H9 (cell line): Measurements from ENCODE around the gene LAMC3. TPM values are rescaled to one million over a fixed set of nuclear protein-coding genes. Genes with fewer than 3 reads are reported as not detected.

Source experiments
- DNase-seq: peaks from one replicate; pipeline ENCODE4 v3.0.0-alpha.2; 2017
- H2AFZ ChIP-seq: one replicate; pipeline ENCODE4 v1.6.1; 2013; ENCODE audit warnings: mild to moderate bottlenecking, low read length, control low read depth, moderate library complexity
- H2AK5ac ChIP-seq: 2 replicates; pipeline ENCODE4 v1.6.1; 2013; ENCODE audit warnings: low read length, control low read depth, mixed read lengths; ENCODE audit not compliant: insufficient read length
- H2BK120ac ChIP-seq: one replicate; pipeline ENCODE4 v1.6.1; 2013; ENCODE audit warnings: low read depth, mild to moderate bottlenecking, low read length, control low read depth, inconsistent platforms; ENCODE audit not compliant: poor library complexity, severe bottlenecking
- H2BK12ac ChIP-seq: 2 replicates; pipeline ENCODE4 v1.6.1; 2013; ENCODE audit warnings: low read length, control low read depth, mixed read lengths, low read depth; ENCODE audit not compliant: insufficient read length
- H2BK15ac ChIP-seq: 2 replicates; pipeline ENCODE4 v1.6.1; 2013; ENCODE audit warnings: low read depth, low read length, control low read depth
- H2BK20ac ChIP-seq: one replicate; pipeline ENCODE4 v1.6.1; 2013; ENCODE audit warnings: low read depth, mild to moderate bottlenecking, low read length, control low read depth, inconsistent platforms; ENCODE audit not compliant: poor library complexity, severe bottlenecking
- H2BK5ac ChIP-seq: 2 replicates; pipeline ENCODE4 v1.6.1; 2013; ENCODE audit warnings: low read length, control low read depth, mixed read lengths; ENCODE audit not compliant: insufficient read length
- H3K14ac ChIP-seq: 2 replicates; pipeline ENCODE4 v1.6.1; 2013; ENCODE audit warnings: low read length, control low read depth; ENCODE audit not compliant: insufficient read depth
- H3K18ac ChIP-seq: 2 replicates; pipeline ENCODE4 v1.6.1; 2013; ENCODE audit warnings: low read depth, mild to moderate bottlenecking, mixed read lengths, low read length, control low read depth; ENCODE audit not compliant: insufficient read length
- H3K23ac ChIP-seq: 2 replicates; pipeline ENCODE4 v1.6.1; 2013; ENCODE audit warnings: low read length, control low read depth, mixed read lengths, low read depth; ENCODE audit not compliant: insufficient read length
- H3K23me2 ChIP-seq: 2 replicates; pipeline ENCODE4 v1.6.1; 2013; ENCODE audit warnings: low read depth, mild to moderate bottlenecking, mixed read lengths, low read length, control low read depth; ENCODE audit not compliant: insufficient read length, poor library complexity, severe bottlenecking
- H3K27ac ChIP-seq: 2 replicates; pipeline ENCODE4 v1.5.1; 2013; ENCODE audit warnings: low read length, control low read depth, mixed read lengths, low read depth; ENCODE audit not compliant: insufficient read length
- H3K27me3 ChIP-seq: 2 replicates; pipeline ENCODE4 v1.6.1; 2013; ENCODE audit warnings: low read length, control low read depth, inconsistent platforms; ENCODE audit not compliant: insufficient read depth
- H3K4ac ChIP-seq: 2 replicates; pipeline ENCODE4 v1.6.1; 2013; ENCODE audit warnings: low read depth, mild to moderate bottlenecking, control low read depth, inconsistent platforms, low read length, moderate library complexity
- H3K4me1 ChIP-seq: 2 replicates; pipeline ENCODE4 v1.6.1; 2013; ENCODE audit warnings: low read length, control low read depth, inconsistent platforms; ENCODE audit not compliant: insufficient read depth
- H3K4me2 ChIP-seq: 2 replicates; pipeline ENCODE4 v1.6.1; 2013; ENCODE audit warnings: low read length, control low read depth, mixed read lengths; ENCODE audit not compliant: insufficient read length, insufficient read depth
- H3K56ac ChIP-seq: 2 replicates; pipeline ENCODE4 v1.6.1; 2013; ENCODE audit warnings: low read depth, mild to moderate bottlenecking, mixed read lengths, low read length, control low read depth; ENCODE audit not compliant: insufficient read length
- H3K79me1 ChIP-seq: 2 replicates; pipeline ENCODE4 v1.6.1; 2013; ENCODE audit warnings: low read depth, mild to moderate bottlenecking, moderate library complexity, low read length, control low read depth, inconsistent platforms; ENCODE audit not compliant: insufficient read depth, poor library complexity, severe bottlenecking
- H3K79me2 ChIP-seq: 2 replicates; pipeline ENCODE4 v1.6.1; 2013; ENCODE audit warnings: low read length, control low read depth, inconsistent platforms; ENCODE audit not compliant: insufficient read depth
- H3K9ac ChIP-seq: 2 replicates; pipeline ENCODE4 v1.6.1; 2013; ENCODE audit warnings: low read length, control low read depth, mixed read lengths; ENCODE audit not compliant: insufficient read length; ENCODE audit errors: extremely low read depth
- H3K9me3 ChIP-seq: one replicate; pipeline ENCODE4 v1.6.1; 2013; ENCODE audit warnings: low read depth, low read length, inconsistent platforms; ENCODE audit not compliant: control insufficient read depth
- H3T11ph ChIP-seq: one replicate; pipeline ENCODE4 v1.6.1; 2013; ENCODE audit warnings: mild to moderate bottlenecking, low read length, control low read depth, inconsistent platforms
- H4K20me1 ChIP-seq: one replicate; pipeline ENCODE4 v1.6.1; 2013; ENCODE audit not compliant: control insufficient read depth, insufficient read length, insufficient read depth
- H4K5ac ChIP-seq: 2 replicates; pipeline ENCODE4 v1.6.1; 2013; ENCODE audit warnings: low read depth, mild to moderate bottlenecking, mixed read lengths, low read length, control low read depth; ENCODE audit not compliant: insufficient read length
- H4K8ac ChIP-seq: replicated peaks from 2 replicates; pipeline ENCODE4 v1.6.1; 2013; ENCODE audit warnings: low read length, control low read depth, mixed read lengths, low read depth; ENCODE audit not compliant: insufficient read length
- H4K91ac ChIP-seq: 2 replicates; pipeline ENCODE4 v1.6.1; 2013; ENCODE audit warnings: low read depth, mild to moderate bottlenecking, moderate library complexity, mixed read lengths, low read length, control low read depth; ENCODE audit not compliant: insufficient read length
- H3K27ac Mint-ChIP-seq, 3 experiments: 2 replicates in 2 of 3; 3 replicates in 1 of 3; pipeline ENCODE4 v1.8.0; 2020 to 2021; ENCODE audit warnings: mixed read lengths in 3 of 3, mild to moderate bottlenecking in 1 of 3, moderate library complexity in 1 of 3
- H3K27me3 Mint-ChIP-seq: 2 replicates; pipeline ENCODE4 v1.8.0; 2021; ENCODE audit warnings: low read depth, mild to moderate bottlenecking, moderate library complexity, mixed read lengths
- H3K36me3 Mint-ChIP-seq, 3 experiments: 2 replicates in 2 of 3; 3 replicates in 1 of 3; pipeline ENCODE4 v1.8.0; 2020 to 2021; ENCODE audit warnings: low read depth in 3 of 3, mixed read lengths in 3 of 3; ENCODE audit not compliant: insufficient read depth in 1 of 3
- H3K4me1 Mint-ChIP-seq, 2 experiments: 2 replicates each; pipeline ENCODE4 v1.8.0; 2020; ENCODE audit warnings: mixed read lengths in 2 of 2
- H3K4me3 Mint-ChIP-seq, 2 experiments: 2 replicates in 1 of 2; 3 replicates in 1 of 2; pipeline ENCODE4 v1.8.0; 2020 to 2021; ENCODE audit warnings: mild to moderate bottlenecking in 2 of 2, mixed read lengths in 2 of 2, moderate library complexity in 1 of 2
- H3K9me3 Mint-ChIP-seq, 2 experiments: 2 replicates in 1 of 2; 3 replicates in 1 of 2; pipeline ENCODE4 v1.8.0; 2020; ENCODE audit warnings: mild to moderate bottlenecking in 2 of 2, mixed read lengths in 2 of 2, moderate library complexity in 1 of 2
- CTCF ChIP-seq: fragments of 200-600 bp; sonication (generic); conservative IDR thresholded peaks from 3 replicates; pipeline ENCODE4 v1.8.0; 2021; ENCODE audit warnings: antibody characterized with exemption, mild to moderate bottlenecking
- WGBS: extraction: QIAGEN DNeasy Blood & Tissue Kit; methylation state at CpG from one replicate; pipeline ENCODE4 v1.1.7; 2013; ENCODE audit warnings: missing lambda C conversion rate, low lambda C conversion rate, mixed read lengths; ENCODE audit not compliant: insufficient read length; ENCODE audit errors: extremely low coverage; 5-methylcytosine and 5-hydroxymethylcytosine counted together
- total RNA-seq: library from RNA; stranded (reverse); gene quantifications from 2 replicates; pipeline ENCODE4 v1.2.1, GENCODE V29; 2021

The LAMC3 gene
- total RNA-seq, 1 experiment from 2014 or later: 21.7 TPM

GRCh38 chr9:131001990-131002389 lies 7.0 kb upstream of the LAMC3 start:
- Histone ChIP-seq H3T11ph (no peak overlapping the region), H3K23me2 (no peaks in the 10 kb centered on the region), H4K5ac (no peak overlapping the region), H3K4me1 (no peaks in the 10 kb centered on the region), H3K9ac (no peak overlapping the region), H3K23ac (no peak overlapping the region), H3K27ac (no peak overlapping the region), H2BK5ac (no peak overlapping the region), H3K4ac (no peak overlapping the region), H3K79me2 (no peaks in the 10 kb centered on the region), H2AK5ac (no peak overlapping the region), H3K18ac (no peak overlapping the region), H2AFZ (no peak overlapping the region), H3K56ac (no peak overlapping the region), H4K8ac (no peak overlapping the region), H3K79me1 (no peaks in the 10 kb centered on the region), H3K14ac (no peak overlapping the region), H3K9me3 (no peaks in the 10 kb centered on the region), H3K27me3 (no peaks in the 10 kb centered on the region; the same call in 1 of the 2 replicates), H2BK20ac (no peak overlapping the region), H2BK120ac (no peak overlapping the region), H3K4me2 (no peak overlapping the region), H4K20me1 (no peaks in the 10 kb centered on the region), H2BK15ac (no peak overlapping the region), H4K91ac (no peak overlapping the region), H2BK12ac (no peak overlapping the region)
- Mint-ChIP-seq H3K4me1 (no peaks in the 10 kb centered on the region), H3K36me3 (no peaks in the 10 kb centered on the region; a peak in 1 of 7 replicates), H3K27me3 (peaks cover 23% of the 10 kb centered on the region), H3K27ac (no peak overlapping the region), H3K9me3 (no peaks in the 10 kb centered on the region), H3K4me3 (no peak overlapping the region)
- WGBS: no CpG with 5 or more reads among the region's 7 CpGs
- no peak for TF ChIP-seq CTCF
- DNase-seq: no peak
